H1 (cell line): ENCODE results near the gene LRRC15. TPM values are rescaled to one million over a fixed set of nuclear protein-coding genes. Genes with fewer than 3 reads are reported as not detected.

Experiments
- CTCF ChIA-PET: fragments of 300-600 bp; sonication (Branson Sonifier 250); formaldehyde crosslinking; loops from one replicate; lab custom pipeline; 2021; ENCODE audit not compliant: partially characterized antibody; lab: Charles Lee
- POLR2A ChIA-PET: fragments of 300-600 bp; sonication (Branson Sonifier 250); formaldehyde crosslinking; loops from one replicate; lab custom pipeline; 2021; ENCODE audit warnings: inconsistent platforms; ENCODE audit not compliant: partially characterized antibody; lab: Charles Lee
- DNase-seq, 2 experiments: peaks; one replicate each; pipeline versions ENCODE4 v3.0.0 to v3.0.0-alpha.2; 2010 to 2022; ENCODE audit warnings: low spot score in 2 of 2, low read depth in 1 of 2, mixed read lengths in 1 of 2
- FAIRE-seq: peaks from 2 replicates; lab custom pipeline; 2011; peaks lifted over from hg19 to GRCh38; lab: Jason Lieb, UNC
- H2AFZ ChIP-seq: 2 replicates; pipeline ENCODE4 v1.8.1; 2012; ENCODE audit warnings: low read length, inconsistent platforms
- H2AK5ac ChIP-seq: 2 replicates; pipeline ENCODE4 v1.6.1; 2013; ENCODE audit warnings: low read depth, low read length
- H2BK120ac ChIP-seq: replicated peaks from 2 replicates; pipeline ENCODE3; 2013; ENCODE audit warnings: low read depth, low read length, inconsistent platforms
- H2BK12ac ChIP-seq: 2 replicates; pipeline ENCODE4 v1.6.1; 2013; ENCODE audit warnings: low read depth, low read length
- H2BK15ac ChIP-seq: 2 replicates; pipeline ENCODE4 v1.6.1; 2013; ENCODE audit warnings: low read length
- H2BK20ac ChIP-seq: 2 replicates; pipeline ENCODE4 v1.6.1; 2013; ENCODE audit warnings: low read length
- H2BK5ac ChIP-seq: 2 replicates; pipeline ENCODE4 v1.6.1; 2013; ENCODE audit warnings: low read depth, low read length
- H3K14ac ChIP-seq: 2 replicates; pipeline ENCODE4 v1.6.1; 2013; ENCODE audit warnings: inconsistent platforms; ENCODE audit not compliant: insufficient read length
- H3K18ac ChIP-seq: 2 replicates; pipeline ENCODE4 v1.6.1; 2013; ENCODE audit warnings: low read length; ENCODE audit errors: extremely low read depth
- H3K23ac ChIP-seq: 2 replicates; pipeline ENCODE4 v1.6.1; 2013; ENCODE audit warnings: inconsistent platforms; ENCODE audit not compliant: insufficient read length
- H3K23me2 ChIP-seq: 2 replicates; pipeline ENCODE4 v1.6.1; 2013; ENCODE audit warnings: low read depth, low read length
- H3K27ac ChIP-seq: 2 replicates; pipeline ENCODE4 v1.6.1; 2011; ENCODE audit warnings: low read depth, low read length, inconsistent platforms
- H3K27me3 ChIP-seq, 4 experiments: replicated peaks in 1 of 4; 1 replicate in 1 of 4; 2 replicates in 3 of 4; pipeline versions ENCODE4 v1.6.1 to v1.8.1; 2011 to 2013; ENCODE audit warnings: low read length in 3 of 4, mild to moderate bottlenecking in 3 of 4, inconsistent platforms in 2 of 4, mixed read lengths in 2 of 4, moderate library complexity in 1 of 4; ENCODE audit not compliant: control insufficient read depth in 3 of 4, insufficient read depth in 3 of 4; ENCODE audit errors: extremely low read depth in 1 of 4
- H3K36me3 ChIP-seq, 4 experiments: 2 replicates each; pipeline versions ENCODE4 v1.6.1 to v1.8.1; 2011 to 2013; ENCODE audit warnings: mild to moderate bottlenecking in 4 of 4, low read length in 3 of 4, moderate library complexity in 2 of 4, control low read depth in 1 of 4, inconsistent platforms in 1 of 4; ENCODE audit not compliant: insufficient read depth in 4 of 4, control insufficient read depth in 2 of 4
- H3K4ac ChIP-seq: replicated peaks from 2 replicates; pipeline ENCODE3; 2013; ENCODE audit warnings: low read length, low read depth, mixed read lengths, inconsistent platforms; ENCODE audit not compliant: insufficient read length
- H3K4me1 ChIP-seq, 4 experiments: replicated peaks in 1 of 4; 1 replicate in 1 of 4; 2 replicates in 3 of 4; pipeline versions ENCODE4 v1.6.1 to v1.8.1; 2011 to 2013; ENCODE audit warnings: low read length in 3 of 4, inconsistent platforms in 2 of 4, mixed read lengths in 1 of 4; ENCODE audit not compliant: insufficient read depth in 4 of 4, control insufficient read depth in 3 of 4
- H3K4me2 ChIP-seq, 2 experiments: 2 replicates each; pipeline versions ENCODE4 v1.6.1 to v1.8.1; 2011 to 2013; ENCODE audit warnings: low read depth in 2 of 2, low read length in 2 of 2, control low read depth in 1 of 2, inconsistent platforms in 1 of 2, mild to moderate bottlenecking in 1 of 2; ENCODE audit not compliant: insufficient read depth in 1 of 2
- H3K4me3 ChIP-seq, 4 experiments: fragments of 200-600, 300-600 bp in 1 of 4; sonication (generic), shearing (Covaris generic), sonication (Bioruptor Twin) in 1 of 4; 2 replicates each; pipeline versions ENCODE4 v1.5.1 to v1.8.1; 2011 to 2016; ENCODE audit warnings: low read length in 4 of 4, low read depth in 3 of 4, control low read depth in 2 of 4, inconsistent platforms in 2 of 4, mild to moderate bottlenecking in 2 of 4, mixed read lengths in 1 of 4, moderate library complexity in 1 of 4; ENCODE audit not compliant: insufficient read depth in 2 of 4; ENCODE audit errors: extremely low read depth in 1 of 4
- H3K56ac ChIP-seq: replicated peaks from 2 replicates; pipeline ENCODE3; 2013; ENCODE audit warnings: low read depth, mild to moderate bottlenecking, mixed read lengths, low read length, inconsistent platforms; ENCODE audit not compliant: insufficient read length
- H3K79me1 ChIP-seq: 2 replicates; pipeline ENCODE4 v1.6.1; 2013; ENCODE audit warnings: low read depth, low read length, control low read depth
- H3K79me2 ChIP-seq, 2 experiments: 2 replicates each; pipeline versions ENCODE4 v1.6.1 to v1.8.1; 2012 to 2013; ENCODE audit warnings: low read length in 2 of 2, mild to moderate bottlenecking in 2 of 2, inconsistent platforms in 1 of 2; ENCODE audit not compliant: insufficient read depth in 2 of 2, control insufficient read depth in 1 of 2
- H3K9ac ChIP-seq, 4 experiments: replicated peaks in 1 of 4; 1 replicate in 1 of 4; 2 replicates in 3 of 4; pipeline versions ENCODE4 v1.6.1 to v1.8.1; 2011 to 2013; ENCODE audit warnings: low read depth in 3 of 4, low read length in 3 of 4, control low read depth in 2 of 4, mild to moderate bottlenecking in 2 of 4, moderate library complexity in 2 of 4, inconsistent platforms in 1 of 4; ENCODE audit errors: extremely low read depth in 1 of 4
- H3K9me3 ChIP-seq, 2 experiments: 2 replicates each; pipeline versions ENCODE4 v1.6.1 to v1.8.1; 2012 to 2013; ENCODE audit warnings: mild to moderate bottlenecking in 2 of 2, moderate library complexity in 2 of 2, control low read depth in 1 of 2, inconsistent platforms in 1 of 2, low read depth in 1 of 2, low read length in 1 of 2, mixed read lengths in 1 of 2; ENCODE audit not compliant: insufficient read depth in 2 of 2
- H4K20me1 ChIP-seq, 2 experiments: replicated peaks in 1 of 2; 2 replicates each; pipeline versions ENCODE3 to v1.8.1; 2011 to 2013; ENCODE audit warnings: inconsistent platforms in 2 of 2, low read length in 2 of 2, mild to moderate bottlenecking in 1 of 2; ENCODE audit not compliant: insufficient read depth in 2 of 2, control insufficient read depth in 1 of 2
- H4K5ac ChIP-seq: 2 replicates; pipeline ENCODE4 v1.6.1; 2013; ENCODE audit warnings: low read length, low read depth, mixed read lengths, inconsistent platforms; ENCODE audit not compliant: insufficient read length
- H4K8ac ChIP-seq: 2 replicates; pipeline ENCODE4 v1.8.0; 2013; ENCODE audit warnings: mild to moderate bottlenecking, moderate library complexity, low read length, inconsistent platforms; ENCODE audit not compliant: insufficient read depth; ENCODE audit errors: extremely low read depth
- H4K91ac ChIP-seq: replicated peaks from 2 replicates; pipeline ENCODE3; 2013; ENCODE audit warnings: low read length, mixed read lengths, inconsistent platforms; ENCODE audit not compliant: insufficient read length
- HDAC2 ChIP-seq, 2 experiments: fragments of 300-600 bp in 1 of 2; sonication (generic) in 1 of 2; IDR thresholded peaks; 2 replicates each; pipeline ENCODE4 v1.6.1; 2011 to 2012; ENCODE audit warnings: low read depth in 2 of 2, low read length in 2 of 2, mild to moderate bottlenecking in 2 of 2, moderate library complexity in 2 of 2, borderline replicate concordance in 1 of 2, inconsistent platforms in 1 of 2
- MAFK ChIP-seq: IDR thresholded peaks from 2 replicates; pipeline ENCODE4 v1.6.1; 2012; ENCODE audit warnings: low read depth, mild to moderate bottlenecking, improper control_type of control experiment, low read length
- TCF12 ChIP-seq: IDR thresholded peaks from 2 replicates; pipeline ENCODE4 v1.6.1; 2011; ENCODE audit warnings: low read depth, mild to moderate bottlenecking, low read length
- WGBS, 2 experiments: shearing (Covaris generic) in 1 of 2; methylation state at CpG; one replicate each; pipeline versions ENCODE4 v1.1.6 to v1.1.7; 2013 to 2015; ENCODE audit warnings: low lambda C conversion rate in 2 of 2, mixed read lengths in 2 of 2, inconsistent platforms in 1 of 2, low coverage in 1 of 2, missing lambda C conversion rate in 1 of 2; ENCODE audit not compliant: insufficient replicate concordance in 2 of 2, insufficient coverage in 1 of 2, insufficient read length in 1 of 2; ENCODE audit errors: extremely low coverage in 1 of 2, missing lambda C conversion rate in 1 of 2; 5-methylcytosine and 5-hydroxymethylcytosine counted together
- polyA plus RNA-seq, 7 experiments: library from polyadenylated mRNA; depleted of rRNA in 3 of 7; stranded (reverse) in 5 of 7; unstranded in 2 of 7; fragments of >200 nt in 5 of 7; fragments of 200-250 nt in 2 of 7; gene quantifications; 1 replicate in 5 of 7; 2 replicates in 1 of 7; 4 replicates in 1 of 7; pipeline versions ENCODE4 v1.2.1 to v1.2.3, GENCODE V29; 2011 to 2013; ENCODE audit warnings: missing spikeins in 2 of 7, mixed read lengths in 2 of 7
- total RNA-seq: library from RNA; stranded (reverse); fragmentation: NEBNext Ultra II Directional; extraction: Animal tissue kit (Norgen Biotek cat#: 25700); gene quantifications from 2 replicates; pipeline ENCODE4 v1.2.1, GENCODE V29; 2021

LRRC15 gene
- total and polyA plus RNA-seq, 2 of the 8 experiments (the other 6 are each of a cell fraction or from before 2014, with no cell fraction given), result 0.15 to 0.37 TPM

GRCh38 chr3:194365526-194365925 lies 4.0 kb downstream of the LRRC15 start:
- WGBS, 2 experiments, result 92% methylated on average over 6 of the region's 6 CpGs; no CpG with 5 or more reads in 1 of the 2 experiments
- H2BK20ac ChIP-seq, result no peak overlapping the region
- no peaks in the 10 kb centered on the region for H3K9me3 ChIP-seq
- H4K20me1 ChIP-seq, result no peaks in the 10 kb centered on the region
- ChIA-PET POLR2A (interaction anchor here (1.3 to 1.5 kb wide), 2 partner anchors 31 to 33 kb away, joined by 3 to 4 read pairs; no protein-coding TSS in a partner anchor), CTCF (interaction anchor here (0.6 to 18.9 kb wide), 5 partner anchors 11 to 136 kb away, joined by 3 to 344 read pairs (median 4); no protein-coding TSS in a partner anchor)
- no peak overlapping the region for H3K14ac ChIP-seq
- TF ChIP-seq HDAC2 (IDR thresholded peaks at IDR 0.05; ENCODE audit: borderline replicate concordance in 1 of 2, low read depth in 2 of 2, low read length in 2 of 2) (no peak), MAFK (no peak), TCF12 (no peak)
- no peak overlapping the region for H3K23ac ChIP-seq
- no peak overlapping the region for H3K56ac ChIP-seq
- H3K9ac ChIP-seq, result no peak overlapping the region
- FAIRE-seq (no peak), DNase-seq (no peak)
- no peak overlapping the region for H4K91ac ChIP-seq
- H3K23me2 ChIP-seq, result peaks cover 2% of the 10 kb centered on the region; the same call in 1 of the 2 replicates
- H2BK5ac ChIP-seq, result no peak overlapping the region
- H2BK120ac ChIP-seq, result no peak overlapping the region
- no peaks in the 10 kb centered on the region for H3K79me2 ChIP-seq
- no peaks in the 10 kb centered on the region for H3K36me3 ChIP-seq
- peaks cover 3 to 18% (median 10%) of the 10 kb centered on the region in 4 experiments for H3K4me1 ChIP-seq
- H4K5ac ChIP-seq, result no peak overlapping the region
- no peak overlapping the region for H3K4me2 ChIP-seq
- H3K79me1 ChIP-seq, result no peaks in the 10 kb centered on the region
- no peak overlapping the region for H3K4me3 ChIP-seq
- H3K4ac ChIP-seq, result no peak overlapping the region
- no peak overlapping the region for H2BK12ac ChIP-seq
- H2AFZ ChIP-seq, result no peak overlapping the region
- no peak overlapping the region for H2AK5ac ChIP-seq
- no peak overlapping the region for H4K8ac ChIP-seq
- no peak overlapping the region for H3K18ac ChIP-seq
- no peak overlapping the region for H2BK15ac ChIP-seq
- no peak overlapping the region for H3K27ac ChIP-seq
- H3K27me3 ChIP-seq, result peaks cover 0 to 8% (median 3%) of the 10 kb centered on the region in 4 experiments; a peak in 4 of 7 replicates
